GM21619 (cell line): Measurements from ENCODE around the gene PIK3IP1.
"Not testable (repeated sequence)": the region's sequence is repeated elsewhere in the genome, so short reads cannot be mapped to it uniquely, and the experiment has no call there.

ENCODE experiments used
- ATAC-seq: cut with Tn5 transposase; IDR thresholded peaks from one replicate; pipeline ENCODE4 v1.9.1; 2021; ENCODE audit not compliant: unreplicated experiment

Gene PIK3IP1

GRCh38 chr22:31253949-31254348 lies 38.3 kb downstream of the PIK3IP1 start:
- ATAC-seq, result no peak

GRCh38 chr22:31250740-31251600 lies 41.3 kb downstream of the PIK3IP1 start:
- no peak for ATAC-seq

GRCh38 chr22:31248965-31249958 lies 43.0 kb downstream of the PIK3IP1 start:
- ATAC-seq, result no peak

GRCh38 chr22:31248138-31248745 lies 44.0 kb downstream of the PIK3IP1 start:
- no peak for ATAC-seq

- no peak for ATAC-seq
These were observed 44.6 kb downstream of the PIK3IP1 start for GRCh38 chr22:31247726-31248125.

GRCh38 chr22:31246687-31247086 lies 45.6 kb downstream of the PIK3IP1 start:
- ATAC-seq, result no peak

GRCh38 chr22:31245998-31246397 lies 46.3 kb downstream of the PIK3IP1 start:
- not testable (repeated sequence) for ATAC-seq

GRCh38 chr22:31244943-31245451 lies 47.3 kb downstream of the PIK3IP1 start:
- no peak for ATAC-seq

- no peak for ATAC-seq
These were observed 48.0 kb downstream of the PIK3IP1 start for GRCh38 chr22:31244046-31244942.

- ATAC-seq, result no peak
These were observed 48.8 kb downstream of the PIK3IP1 start for GRCh38 chr22:31243339-31244045.

- ATAC-seq, result no peak
These were observed 50.4 kb downstream of the PIK3IP1 start for GRCh38 chr22:31241936-31242335.

- ATAC-seq, result no peak
These were observed 51.1 kb downstream of the PIK3IP1 start for GRCh38 chr22:31241200-31241599.

- no peak for ATAC-seq
These were observed 52.4 kb downstream of the PIK3IP1 start for GRCh38 chr22:31239771-31240370.

GRCh38 chr22:31238057-31238456 lies 54.2 kb downstream of the PIK3IP1 start:
- ATAC-seq, result no peak

GRCh38 chr22:31236044-31236443 lies 56.2 kb downstream of the PIK3IP1 start:
- ATAC-seq, result not testable (repeated sequence)

GRCh38 chr22:31235081-31235480 lies 57.2 kb downstream of the PIK3IP1 start:
- no peak for ATAC-seq

GRCh38 chr22:31233001-31233400 lies 59.3 kb downstream of the PIK3IP1 start:
- no peak for ATAC-seq
